ENCODE results near the gene ZMYM1. TPM values are rescaled to one million over a fixed set of nuclear protein-coding genes. Genes with fewer than 3 reads are reported as not detected.
"Not testable (repeated sequence)": the region's sequence is repeated elsewhere in the genome, so short reads cannot be mapped to it uniquely, and the experiment has no call there.

Gene ZMYM1
- total RNA-seq, 3 donors from 2014 or later = 1.5 to 3.0 (median 3.0) TPM

DNA sequence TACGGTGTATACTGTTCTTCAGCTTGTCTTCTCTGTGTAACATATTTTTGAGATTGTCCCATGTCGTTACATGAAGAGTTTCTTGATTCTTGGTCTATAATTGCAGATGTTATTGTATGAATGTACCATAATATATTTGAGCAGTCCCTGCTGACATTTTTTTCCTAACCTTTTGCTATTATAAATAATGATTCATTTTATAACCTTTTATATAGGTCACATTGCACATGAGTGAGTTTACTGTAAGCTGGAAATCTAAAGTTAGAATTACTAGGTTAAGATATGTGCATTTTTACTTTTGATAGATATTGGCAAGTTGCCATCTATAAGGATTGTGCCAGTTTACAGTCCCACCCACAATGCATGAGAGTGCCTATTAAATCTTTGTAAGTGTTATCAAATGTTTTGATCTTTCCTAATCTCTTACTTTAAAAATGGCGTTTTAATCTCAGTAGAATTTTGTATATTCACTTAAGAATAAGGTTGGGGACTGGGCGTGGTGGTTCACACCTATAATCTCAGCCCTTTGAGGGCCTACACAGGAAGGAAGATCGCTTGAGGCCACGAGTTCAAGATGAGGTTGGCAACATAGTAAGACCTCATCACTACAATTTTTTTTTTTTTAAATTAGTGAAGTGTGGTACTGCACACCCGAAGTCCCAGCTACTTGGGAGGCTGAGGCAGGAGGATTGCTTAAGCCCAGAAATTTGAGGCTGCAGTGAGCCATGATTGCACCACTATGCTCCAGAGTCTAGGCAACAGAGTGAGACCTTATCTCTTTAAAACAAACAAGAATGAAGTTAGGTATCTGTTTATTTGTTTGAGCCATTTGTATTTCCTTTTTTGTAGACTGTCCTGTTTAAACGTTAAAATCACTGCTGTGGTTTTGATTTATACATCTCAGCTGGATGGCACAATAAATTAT is 36.5 kb downstream of the ZMYM1 start:
- no peak for ATAC-seq
- peaks cover 16% of the 10 kb centered on the region for H3K36me3 Mint-ChIP-seq (ENCODE audit: insufficient read depth)
- H3K4me1 Mint-ChIP-seq (ENCODE audit: low read depth) = peaks cover 12% of the 10 kb centered on the region
- no peaks in the 10 kb centered on the region for H3K9me3 Mint-ChIP-seq
- no peak overlapping the region for H3K4me3 Mint-ChIP-seq
- no peak for DNase-seq
- H3K27me3 Mint-ChIP-seq (ENCODE audit: low read depth) = peaks cover 3% of the 10 kb centered on the region

DNA sequence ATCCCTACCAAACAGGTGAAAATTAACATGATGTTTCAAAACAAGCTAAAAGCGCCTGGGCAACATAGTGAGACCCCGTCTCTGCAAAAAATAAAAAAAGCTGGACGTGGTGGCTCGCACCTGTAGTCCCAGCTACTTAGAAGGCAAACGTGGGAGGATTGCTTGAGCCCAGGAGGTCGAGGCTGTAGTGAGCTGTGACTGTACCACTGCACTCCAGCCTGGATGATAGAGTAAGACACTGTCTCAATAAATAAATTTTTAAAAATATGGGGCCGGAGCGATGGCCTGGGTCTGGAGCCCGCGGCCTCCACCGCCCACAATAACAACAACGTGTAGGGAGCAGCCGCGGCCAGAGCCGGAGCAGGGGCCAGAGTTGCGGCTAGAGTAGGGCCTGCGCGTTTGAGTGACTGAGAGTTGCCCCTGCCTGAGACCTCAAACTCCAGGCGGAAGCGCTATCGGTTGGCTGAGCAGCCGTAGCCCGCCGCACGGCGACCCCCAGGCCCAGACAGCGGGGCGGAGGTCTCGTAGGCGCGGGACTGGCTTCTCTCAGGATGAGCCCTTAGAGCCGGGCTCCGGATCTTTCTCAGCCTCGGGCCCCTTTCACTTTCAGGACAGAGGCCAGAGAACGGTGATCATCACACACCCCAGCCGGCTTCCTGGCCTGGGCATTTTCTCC is 41.4 kb downstream of the ZMYM1 start:
- Mint-ChIP-seq H3K36me3 (ENCODE audit: insufficient read depth) (no peaks in the 10 kb centered on the region), H3K27me3 (ENCODE audit: low read depth) (peaks cover 7% of the 10 kb centered on the region), H3K4me3 (peak overlapping the region; percentile 26), H3K9me3 (no peaks in the 10 kb centered on the region), H3K4me1 (ENCODE audit: low read depth) (peaks cover 7% of the 10 kb centered on the region)
- ATAC-seq (peak; percentile 27 to 58), DNase-seq (no peak)

DNA sequence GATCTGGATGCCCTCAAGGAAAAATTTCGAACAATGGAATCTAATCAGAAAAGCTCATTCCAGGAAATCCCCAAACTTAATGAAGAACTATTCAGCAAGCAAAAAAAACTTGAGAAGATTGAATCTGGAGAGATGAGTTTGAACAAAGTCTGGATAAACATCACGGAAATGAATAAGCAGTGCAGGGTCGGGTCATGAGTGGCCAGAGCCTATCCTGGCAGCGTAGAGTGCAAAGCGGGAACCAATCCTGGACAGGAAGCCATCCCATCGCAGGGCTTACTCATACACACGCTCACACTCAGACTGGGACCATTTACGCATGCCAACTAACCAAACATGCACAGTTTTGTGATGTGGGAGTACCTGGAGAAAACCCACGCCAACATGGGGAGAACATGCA is 43.1 kb downstream of the ZMYM1 start:
- peaks cover 3% of the 10 kb centered on the region for H3K4me1 Mint-ChIP-seq (ENCODE audit: low read depth)
- ATAC-seq (no peak), DNase-seq (no peak)
- no peak overlapping the region for H3K4me3 Mint-ChIP-seq
- no peaks in the 10 kb centered on the region for H3K9me3 Mint-ChIP-seq
- peaks cover 7% of the 10 kb centered on the region for H3K27me3 Mint-ChIP-seq (ENCODE audit: low read depth)
- no peaks in the 10 kb centered on the region for H3K36me3 Mint-ChIP-seq (ENCODE audit: insufficient read depth)

DNA sequence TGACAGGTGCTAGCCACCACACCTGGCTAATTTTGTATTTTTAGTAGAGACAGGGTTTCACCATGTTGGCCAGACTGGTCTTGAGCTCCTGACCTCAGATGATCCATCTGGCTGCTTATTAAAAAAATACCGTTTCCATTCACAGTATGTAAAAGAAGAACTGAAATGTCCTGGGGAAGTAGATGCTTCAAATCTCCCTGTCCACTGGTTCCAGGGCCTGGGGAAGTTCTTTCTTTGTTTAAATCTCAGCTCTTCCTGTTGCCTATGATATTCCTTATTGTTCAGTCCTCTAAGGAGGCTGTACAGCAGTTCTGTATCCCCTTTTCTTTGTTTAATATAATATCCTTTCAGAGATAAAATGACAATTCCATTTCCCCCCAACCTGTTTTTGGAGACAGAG is 47.4 kb downstream of the ZMYM1 start:
- no peaks in the 10 kb centered on the region for H3K9me3 Mint-ChIP-seq
- peaks cover 2% of the 10 kb centered on the region for H3K27me3 Mint-ChIP-seq (ENCODE audit: low read depth)
- H3K4me1 Mint-ChIP-seq (ENCODE audit: low read depth) = no peaks in the 10 kb centered on the region
- no peak for ATAC-seq
- no peaks in the 10 kb centered on the region for H3K36me3 Mint-ChIP-seq (ENCODE audit: insufficient read depth)
- no peak for DNase-seq
- H3K4me3 Mint-ChIP-seq = no peak overlapping the region

DNA sequence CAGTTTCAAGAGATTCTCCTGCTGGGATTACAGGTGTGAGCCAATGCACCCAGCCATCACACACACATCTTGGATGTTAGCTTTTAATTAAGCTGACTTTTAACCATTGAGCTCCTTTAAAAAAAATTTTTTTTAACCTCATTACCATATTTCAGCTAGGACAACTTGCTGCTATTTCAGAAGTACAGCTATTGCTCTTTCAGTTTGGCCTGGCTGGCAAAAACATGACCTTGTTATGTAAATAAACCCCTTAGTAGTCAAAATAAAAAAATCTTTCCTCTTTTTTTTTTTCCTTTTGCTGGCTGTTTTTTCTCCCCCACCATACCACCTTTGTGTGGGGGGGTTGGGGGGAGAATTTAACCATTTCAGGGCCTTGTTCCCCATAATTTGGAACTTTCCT is 49.9 kb downstream of the ZMYM1 start:
- DNase-seq (no peak), ATAC-seq (no peak)
- no peak overlapping the region for H3K4me3 Mint-ChIP-seq
- no peaks in the 10 kb centered on the region for H3K9me3 Mint-ChIP-seq
- no peaks in the 10 kb centered on the region for H3K36me3 Mint-ChIP-seq (ENCODE audit: insufficient read depth)
- no peaks in the 10 kb centered on the region for H3K27me3 Mint-ChIP-seq (ENCODE audit: low read depth)
- H3K4me1 Mint-ChIP-seq (ENCODE audit: low read depth) = no peaks in the 10 kb centered on the region

DNA sequence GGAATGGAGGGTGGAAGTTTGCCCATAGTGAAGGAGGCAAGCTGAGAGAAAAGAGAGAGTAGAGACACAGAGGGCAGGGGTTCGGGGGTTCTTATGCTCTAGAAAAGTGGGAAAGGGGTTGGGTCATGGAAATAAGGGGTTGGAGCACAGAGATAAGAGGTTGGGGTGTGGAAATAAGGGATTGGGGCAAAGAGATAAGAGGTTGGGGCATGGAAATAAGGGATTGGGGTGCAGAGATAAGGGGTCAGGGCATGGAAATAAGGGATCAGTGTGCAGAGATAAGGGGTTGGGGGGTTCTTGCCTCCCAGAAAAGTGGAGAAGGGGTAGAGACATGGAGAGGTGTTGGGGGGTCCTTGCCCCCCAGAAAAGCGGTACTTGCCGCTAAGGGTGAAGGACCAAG is 57.6 kb downstream of the ZMYM1 start:
- no peak overlapping the region for H3K4me3 Mint-ChIP-seq
- ATAC-seq = no peak
- H3K36me3 Mint-ChIP-seq (ENCODE audit: insufficient read depth) = no peaks in the 10 kb centered on the region
- H3K9me3 Mint-ChIP-seq = no peaks in the 10 kb centered on the region
- H3K4me1 Mint-ChIP-seq (ENCODE audit: low read depth) = no peaks in the 10 kb centered on the region
- H3K27me3 Mint-ChIP-seq (ENCODE audit: low read depth) = no peaks in the 10 kb centered on the region
- DNase-seq = no peak

DNA sequence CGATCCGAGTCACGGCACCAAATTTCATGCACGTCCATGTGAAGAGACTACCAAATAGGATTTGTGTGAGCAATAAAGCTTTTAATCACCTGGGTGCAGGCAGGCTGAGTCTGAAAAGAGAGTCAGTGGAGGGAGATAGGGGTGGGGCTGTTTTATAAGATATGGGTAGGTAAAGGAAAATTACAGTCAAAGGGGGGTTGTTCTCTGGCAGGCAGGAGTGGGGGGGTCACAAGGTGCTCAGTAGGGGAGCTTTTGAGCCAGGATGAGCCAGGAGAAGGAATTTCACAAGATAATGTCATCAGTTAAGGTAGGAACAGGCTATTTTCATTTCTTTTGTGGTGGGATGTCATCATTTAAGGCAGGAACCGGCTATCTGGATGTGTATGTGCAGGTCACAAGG is 58.4 kb downstream of the ZMYM1 start:
- H3K27me3 Mint-ChIP-seq (ENCODE audit: low read depth); H3K4me3 Mint-ChIP-seq; H3K36me3 Mint-ChIP-seq (ENCODE audit: insufficient read depth); H3K9me3 Mint-ChIP-seq; DNase-seq; H3K4me1 Mint-ChIP-seq (ENCODE audit: low read depth); ATAC-seq: not testable (repeated sequence)

DNA sequence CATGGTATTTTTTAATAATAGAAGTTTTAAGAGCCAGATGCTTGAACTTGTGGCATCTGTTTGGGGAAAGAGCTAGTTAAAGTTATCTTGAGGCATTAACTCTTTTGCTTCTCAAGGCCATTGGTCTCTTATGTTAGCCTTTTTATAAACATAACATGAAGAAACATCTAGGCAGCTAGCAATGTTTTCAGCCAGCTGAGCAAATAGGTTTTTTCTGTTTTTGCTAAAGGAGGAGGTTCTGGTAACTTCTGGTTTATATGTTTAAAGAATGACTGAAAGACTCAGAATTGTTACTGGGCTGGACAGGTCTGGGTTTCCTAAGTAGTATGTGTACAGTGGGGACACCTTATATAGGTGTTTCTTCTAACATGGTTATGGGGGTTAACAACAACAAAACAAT is 63.1 kb downstream of the ZMYM1 start:
- DNase-seq; H3K9me3 Mint-ChIP-seq; H3K27me3 Mint-ChIP-seq (ENCODE audit: low read depth); H3K4me3 Mint-ChIP-seq; ATAC-seq; H3K36me3 Mint-ChIP-seq (ENCODE audit: insufficient read depth): not testable (repeated sequence)
- H3K4me1 Mint-ChIP-seq (ENCODE audit: low read depth) = peaks cover 13% of the 10 kb centered on the region

DNA sequence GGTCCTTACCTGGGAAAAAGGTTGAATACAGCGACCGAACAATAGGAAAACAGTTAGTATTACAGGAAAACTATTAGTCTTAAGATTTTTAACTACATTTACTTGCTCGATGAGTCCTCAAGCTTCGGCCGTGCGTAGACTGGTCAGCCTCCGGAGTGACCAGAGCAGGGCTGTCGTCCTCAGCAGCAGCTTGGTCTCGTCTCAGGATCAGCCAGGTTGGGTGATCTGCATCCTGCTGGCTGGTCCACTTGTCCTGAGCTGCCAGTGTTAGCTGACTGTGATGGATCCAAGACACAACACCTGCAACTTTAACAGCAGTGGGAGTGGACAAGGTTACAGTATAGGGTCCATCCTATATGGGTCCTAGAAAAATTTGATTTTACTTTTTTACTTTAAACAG is 63.5 kb downstream of the ZMYM1 start:
- H3K4me3 Mint-ChIP-seq; DNase-seq; H3K36me3 Mint-ChIP-seq (ENCODE audit: insufficient read depth); H3K9me3 Mint-ChIP-seq; H3K27me3 Mint-ChIP-seq (ENCODE audit: low read depth); ATAC-seq: not testable (repeated sequence)
- peaks cover 13% of the 10 kb centered on the region for H3K4me1 Mint-ChIP-seq (ENCODE audit: low read depth)

DNA sequence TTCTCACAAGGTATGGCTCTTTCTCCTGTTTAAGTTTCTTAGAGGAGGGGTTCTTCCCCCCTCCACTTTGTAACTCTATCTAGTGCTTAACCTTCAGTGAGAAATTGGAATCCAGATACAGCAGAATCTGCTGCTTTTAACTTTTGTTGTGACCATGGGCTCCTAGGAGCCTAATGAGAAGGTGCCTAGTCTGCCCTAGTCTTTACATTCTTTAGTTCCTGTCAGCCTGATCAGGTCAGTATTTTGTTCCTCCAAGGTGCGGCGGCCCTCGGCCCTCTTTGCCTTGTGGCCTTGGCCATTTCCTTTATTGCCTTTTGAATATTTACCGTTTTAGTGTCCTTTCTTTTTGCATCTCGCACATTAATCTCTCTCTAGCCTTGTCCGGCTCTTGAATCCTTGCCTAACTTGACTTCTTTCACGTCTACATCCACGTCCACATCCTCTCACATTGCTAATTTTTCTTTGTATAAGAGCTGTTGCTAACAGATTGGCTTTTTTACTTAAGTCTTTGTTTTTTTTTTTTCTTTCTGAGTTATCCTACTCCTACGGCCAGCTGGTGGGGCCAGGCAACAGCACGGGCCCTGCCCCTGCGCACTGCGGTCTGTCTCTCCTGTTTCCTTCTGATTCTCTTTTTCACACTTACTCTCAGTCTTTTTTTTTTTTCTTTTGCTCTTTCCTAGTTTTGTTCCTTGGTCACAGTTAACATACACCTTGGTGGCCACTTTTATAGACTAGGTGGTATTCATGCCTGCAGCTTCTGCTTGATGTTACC is 64.7 kb downstream of the ZMYM1 start:
- Mint-ChIP-seq H3K27me3 (ENCODE audit: low read depth) (no peaks in the 10 kb centered on the region), H3K4me3 (no peak overlapping the region), H3K4me1 (ENCODE audit: low read depth) (peaks cover 13% of the 10 kb centered on the region), H3K36me3 (ENCODE audit: insufficient read depth) (no peaks in the 10 kb centered on the region), H3K9me3 (no peaks in the 10 kb centered on the region)
- ATAC-seq (no peak), DNase-seq (no peak)

DNA sequence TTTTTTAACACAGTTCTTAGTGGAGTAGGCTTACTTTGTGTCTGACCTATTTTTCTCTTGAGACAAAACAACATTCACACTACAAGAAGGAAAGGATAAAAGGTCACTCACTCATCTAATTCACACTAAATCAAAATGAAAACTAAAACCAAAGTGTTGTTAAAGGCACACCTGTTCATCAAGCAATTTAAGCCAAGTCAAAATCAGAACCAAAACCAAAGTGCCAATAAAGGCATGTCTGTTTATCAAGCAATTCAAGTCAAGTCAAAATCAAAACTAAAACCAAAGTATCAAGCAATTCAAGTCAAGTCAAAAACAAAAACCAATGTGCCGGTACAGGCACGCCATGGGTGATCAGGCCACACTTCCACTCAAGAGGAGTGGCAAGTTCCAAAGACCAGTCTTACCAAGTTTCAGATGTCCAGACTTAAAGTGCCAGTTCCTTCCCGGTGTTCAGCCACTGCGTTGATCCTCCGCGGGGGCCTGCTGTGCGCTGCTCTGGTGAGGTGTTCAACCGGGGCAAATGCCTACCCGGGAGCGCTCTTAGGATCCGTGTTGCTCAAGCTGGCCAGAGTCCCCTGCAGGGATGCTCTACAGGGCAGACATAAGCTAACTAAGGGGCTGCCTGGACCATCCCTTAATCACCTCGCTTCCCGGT is 66.8 kb downstream of the ZMYM1 start:
- not testable (repeated sequence) for H3K4me3 Mint-ChIP-seq; H3K9me3 Mint-ChIP-seq; H3K27me3 Mint-ChIP-seq (ENCODE audit: low read depth); DNase-seq; H3K36me3 Mint-ChIP-seq (ENCODE audit: insufficient read depth)
- peaks cover 13% of the 10 kb centered on the region for H3K4me1 Mint-ChIP-seq (ENCODE audit: low read depth)
- ATAC-seq = peak in 1 of 2 donors; percentile 35

DNA sequence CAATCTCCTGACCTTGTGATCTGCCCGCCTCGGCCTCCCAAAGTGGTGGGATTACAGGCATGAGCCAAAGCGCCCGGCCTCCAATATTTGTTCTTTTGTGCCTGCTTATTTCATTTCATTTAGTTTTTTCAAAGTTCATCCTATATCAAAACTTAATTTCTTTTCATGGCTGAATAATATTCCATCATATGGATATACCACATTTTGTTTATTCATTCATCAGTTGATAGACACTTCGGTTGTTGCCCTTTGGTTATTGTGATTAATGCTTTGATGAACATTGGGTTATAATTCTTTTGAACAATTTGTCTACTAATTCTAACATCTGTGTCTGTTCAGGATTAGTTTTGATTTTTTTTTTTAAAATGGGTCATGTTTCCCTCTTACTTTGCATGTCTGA is 72.0 kb downstream of the ZMYM1 start:
- Mint-ChIP-seq H3K36me3 (ENCODE audit: insufficient read depth) (no peaks in the 10 kb centered on the region), H3K4me1 (ENCODE audit: low read depth) (peaks cover 7% of the 10 kb centered on the region), H3K4me3 (no peak overlapping the region), H3K9me3 (no peaks in the 10 kb centered on the region), H3K27me3 (ENCODE audit: low read depth) (no peaks in the 10 kb centered on the region)
- ATAC-seq (no peak), DNase-seq (no peak)

DNA sequence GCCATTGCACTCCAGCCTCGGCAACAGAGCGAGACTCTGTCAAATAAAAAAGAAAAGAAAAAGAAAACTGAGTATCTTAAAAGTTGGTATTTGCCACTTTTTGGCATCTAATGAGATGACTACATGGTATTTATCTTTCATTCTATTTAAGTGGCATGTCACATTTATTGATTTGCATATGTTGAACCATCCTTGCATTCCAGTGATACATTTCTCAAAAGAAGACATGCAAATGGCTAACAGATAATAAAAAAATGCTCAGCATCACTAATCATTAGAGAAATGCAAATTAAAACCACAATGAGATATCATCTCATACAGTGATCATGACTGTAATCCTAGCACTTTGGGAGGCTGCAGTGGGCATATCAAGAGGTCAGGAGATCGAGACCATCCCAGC is 85.7 kb downstream of the ZMYM1 start:
- no peaks in the 10 kb centered on the region for H3K4me1 Mint-ChIP-seq (ENCODE audit: low read depth)
- ATAC-seq = no peak

More for the DNA sequence above, 85.7 kb downstream of the ZMYM1 start:
- Mint-ChIP-seq H3K27me3 (ENCODE audit: low read depth) (no peaks in the 10 kb centered on the region), H3K4me3 (no peak overlapping the region), H3K9me3 (peaks cover 2% of the 10 kb centered on the region), H3K36me3 (ENCODE audit: insufficient read depth) (no peaks in the 10 kb centered on the region)
- DNase-seq = no peak
